H1 (cell line): ENCODE data around the gene S100A16. TPM values are rescaled to one million over a fixed set of nuclear protein-coding genes. Genes with fewer than 3 reads are reported as not detected.
"Not testable (repeated sequence)": the region's sequence is repeated elsewhere in the genome, so short reads cannot be mapped to it uniquely, and the experiment has no call there.

Source experiments
- CTCF ChIA-PET: fragments of 300-600 bp; sonication (Branson Sonifier 250); formaldehyde crosslinking; loops from one replicate; lab custom pipeline; 2021; ENCODE audit not compliant: partially characterized antibody; lab: Charles Lee
- POLR2A ChIA-PET: fragments of 300-600 bp; sonication (Branson Sonifier 250); formaldehyde crosslinking; loops from one replicate; lab custom pipeline; 2021; ENCODE audit warnings: inconsistent platforms; ENCODE audit not compliant: partially characterized antibody; lab: Charles Lee
- DNase-seq, 2 experiments: peaks; one replicate each; pipeline versions ENCODE4 v3.0.0 to v3.0.0-alpha.2; 2010 to 2022; ENCODE audit warnings: low spot score in 2 of 2, low read depth in 1 of 2, mixed read lengths in 1 of 2
- FAIRE-seq: peaks from 2 replicates; lab custom pipeline; 2011; peaks lifted over from hg19 to GRCh38; lab: Jason Lieb, UNC
- H2AFZ ChIP-seq: 2 replicates; pipeline ENCODE4 v1.8.1; 2012; ENCODE audit warnings: low read length, inconsistent platforms
- H2AK5ac ChIP-seq: 2 replicates; pipeline ENCODE4 v1.6.1; 2013; ENCODE audit warnings: low read depth, low read length
- H2BK120ac ChIP-seq: replicated peaks from 2 replicates; pipeline ENCODE3; 2013; ENCODE audit warnings: low read depth, low read length, inconsistent platforms
- H2BK12ac ChIP-seq: 2 replicates; pipeline ENCODE4 v1.6.1; 2013; ENCODE audit warnings: low read depth, low read length
- H2BK15ac ChIP-seq: 2 replicates; pipeline ENCODE4 v1.6.1; 2013; ENCODE audit warnings: low read length
- H2BK20ac ChIP-seq: 2 replicates; pipeline ENCODE4 v1.6.1; 2013; ENCODE audit warnings: low read length
- H2BK5ac ChIP-seq: 2 replicates; pipeline ENCODE4 v1.6.1; 2013; ENCODE audit warnings: low read depth, low read length
- H3K14ac ChIP-seq: 2 replicates; pipeline ENCODE4 v1.6.1; 2013; ENCODE audit warnings: inconsistent platforms; ENCODE audit not compliant: insufficient read length
- H3K18ac ChIP-seq: 2 replicates; pipeline ENCODE4 v1.6.1; 2013; ENCODE audit warnings: low read length; ENCODE audit errors: extremely low read depth
- H3K23ac ChIP-seq: 2 replicates; pipeline ENCODE4 v1.6.1; 2013; ENCODE audit warnings: inconsistent platforms; ENCODE audit not compliant: insufficient read length
- H3K23me2 ChIP-seq: 2 replicates; pipeline ENCODE4 v1.6.1; 2013; ENCODE audit warnings: low read depth, low read length
- H3K27ac ChIP-seq: 2 replicates; pipeline ENCODE4 v1.6.1; 2011; ENCODE audit warnings: low read depth, low read length, inconsistent platforms
- H3K27me3 ChIP-seq, 4 experiments: replicated peaks in 1 of 4; 1 replicate in 1 of 4; 2 replicates in 3 of 4; pipeline versions ENCODE4 v1.6.1 to v1.8.1; 2011 to 2013; ENCODE audit warnings: low read length in 3 of 4, mild to moderate bottlenecking in 3 of 4, inconsistent platforms in 2 of 4, mixed read lengths in 2 of 4, moderate library complexity in 1 of 4; ENCODE audit not compliant: control insufficient read depth in 3 of 4, insufficient read depth in 3 of 4; ENCODE audit errors: extremely low read depth in 1 of 4
- H3K36me3 ChIP-seq, 4 experiments: 2 replicates each; pipeline versions ENCODE4 v1.6.1 to v1.8.1; 2011 to 2013; ENCODE audit warnings: mild to moderate bottlenecking in 4 of 4, low read length in 3 of 4, moderate library complexity in 2 of 4, control low read depth in 1 of 4, inconsistent platforms in 1 of 4; ENCODE audit not compliant: insufficient read depth in 4 of 4, control insufficient read depth in 2 of 4
- H3K4ac ChIP-seq: replicated peaks from 2 replicates; pipeline ENCODE3; 2013; ENCODE audit warnings: low read length, low read depth, mixed read lengths, inconsistent platforms; ENCODE audit not compliant: insufficient read length
- H3K4me1 ChIP-seq, 4 experiments: replicated peaks in 1 of 4; 1 replicate in 1 of 4; 2 replicates in 3 of 4; pipeline versions ENCODE4 v1.6.1 to v1.8.1; 2011 to 2013; ENCODE audit warnings: low read length in 3 of 4, inconsistent platforms in 2 of 4, mixed read lengths in 1 of 4; ENCODE audit not compliant: insufficient read depth in 4 of 4, control insufficient read depth in 3 of 4
- H3K4me2 ChIP-seq, 2 experiments: 2 replicates each; pipeline versions ENCODE4 v1.6.1 to v1.8.1; 2011 to 2013; ENCODE audit warnings: low read depth in 2 of 2, low read length in 2 of 2, control low read depth in 1 of 2, inconsistent platforms in 1 of 2, mild to moderate bottlenecking in 1 of 2; ENCODE audit not compliant: insufficient read depth in 1 of 2
- H3K4me3 ChIP-seq, 4 experiments: fragments of 200-600, 300-600 bp in 1 of 4; sonication (generic), shearing (Covaris generic), sonication (Bioruptor Twin) in 1 of 4; 2 replicates each; pipeline versions ENCODE4 v1.5.1 to v1.8.1; 2011 to 2016; ENCODE audit warnings: low read length in 4 of 4, low read depth in 3 of 4, control low read depth in 2 of 4, inconsistent platforms in 2 of 4, mild to moderate bottlenecking in 2 of 4, mixed read lengths in 1 of 4, moderate library complexity in 1 of 4; ENCODE audit not compliant: insufficient read depth in 2 of 4; ENCODE audit errors: extremely low read depth in 1 of 4
- H3K56ac ChIP-seq: replicated peaks from 2 replicates; pipeline ENCODE3; 2013; ENCODE audit warnings: low read depth, mild to moderate bottlenecking, mixed read lengths, low read length, inconsistent platforms; ENCODE audit not compliant: insufficient read length
- H3K79me1 ChIP-seq: 2 replicates; pipeline ENCODE4 v1.6.1; 2013; ENCODE audit warnings: low read depth, low read length, control low read depth
- H3K79me2 ChIP-seq, 2 experiments: 2 replicates each; pipeline versions ENCODE4 v1.6.1 to v1.8.1; 2012 to 2013; ENCODE audit warnings: low read length in 2 of 2, mild to moderate bottlenecking in 2 of 2, inconsistent platforms in 1 of 2; ENCODE audit not compliant: insufficient read depth in 2 of 2, control insufficient read depth in 1 of 2
- H3K9ac ChIP-seq, 4 experiments: replicated peaks in 1 of 4; 1 replicate in 1 of 4; 2 replicates in 3 of 4; pipeline versions ENCODE4 v1.6.1 to v1.8.1; 2011 to 2013; ENCODE audit warnings: low read depth in 3 of 4, low read length in 3 of 4, control low read depth in 2 of 4, mild to moderate bottlenecking in 2 of 4, moderate library complexity in 2 of 4, inconsistent platforms in 1 of 4; ENCODE audit errors: extremely low read depth in 1 of 4
- H3K9me3 ChIP-seq, 2 experiments: 2 replicates each; pipeline versions ENCODE4 v1.6.1 to v1.8.1; 2012 to 2013; ENCODE audit warnings: mild to moderate bottlenecking in 2 of 2, moderate library complexity in 2 of 2, control low read depth in 1 of 2, inconsistent platforms in 1 of 2, low read depth in 1 of 2, low read length in 1 of 2, mixed read lengths in 1 of 2; ENCODE audit not compliant: insufficient read depth in 2 of 2
- H4K20me1 ChIP-seq, 2 experiments: replicated peaks in 1 of 2; 2 replicates each; pipeline versions ENCODE3 to v1.8.1; 2011 to 2013; ENCODE audit warnings: inconsistent platforms in 2 of 2, low read length in 2 of 2, mild to moderate bottlenecking in 1 of 2; ENCODE audit not compliant: insufficient read depth in 2 of 2, control insufficient read depth in 1 of 2
- H4K5ac ChIP-seq: 2 replicates; pipeline ENCODE4 v1.6.1; 2013; ENCODE audit warnings: low read length, low read depth, mixed read lengths, inconsistent platforms; ENCODE audit not compliant: insufficient read length
- H4K8ac ChIP-seq: 2 replicates; pipeline ENCODE4 v1.8.0; 2013; ENCODE audit warnings: mild to moderate bottlenecking, moderate library complexity, low read length, inconsistent platforms; ENCODE audit not compliant: insufficient read depth; ENCODE audit errors: extremely low read depth
- H4K91ac ChIP-seq: replicated peaks from 2 replicates; pipeline ENCODE3; 2013; ENCODE audit warnings: low read length, mixed read lengths, inconsistent platforms; ENCODE audit not compliant: insufficient read length
- WGBS, 2 experiments: shearing (Covaris generic) in 1 of 2; methylation state at CpG; one replicate each; pipeline versions ENCODE4 v1.1.6 to v1.1.7; 2013 to 2015; ENCODE audit warnings: low lambda C conversion rate in 2 of 2, mixed read lengths in 2 of 2, inconsistent platforms in 1 of 2, low coverage in 1 of 2, missing lambda C conversion rate in 1 of 2; ENCODE audit not compliant: insufficient replicate concordance in 2 of 2, insufficient coverage in 1 of 2, insufficient read length in 1 of 2; ENCODE audit errors: extremely low coverage in 1 of 2, missing lambda C conversion rate in 1 of 2; 5-methylcytosine and 5-hydroxymethylcytosine counted together
- polyA plus RNA-seq, 7 experiments: library from polyadenylated mRNA; depleted of rRNA in 3 of 7; stranded (reverse) in 5 of 7; unstranded in 2 of 7; fragments of >200 nt in 5 of 7; fragments of 200-250 nt in 2 of 7; gene quantifications; 1 replicate in 5 of 7; 2 replicates in 1 of 7; 4 replicates in 1 of 7; pipeline versions ENCODE4 v1.2.1 to v1.2.3, GENCODE V29; 2011 to 2013; ENCODE audit warnings: missing spikeins in 2 of 7, mixed read lengths in 2 of 7
- total RNA-seq: library from RNA; stranded (reverse); fragmentation: NEBNext Ultra II Directional; extraction: Animal tissue kit (Norgen Biotek cat#: 25700); gene quantifications from 2 replicates; pipeline ENCODE4 v1.2.1, GENCODE V29; 2021

Gene S100A16
- total and polyA plus RNA-seq, 2 of the 8 experiments (the other 6 are each of a cell fraction or from before 2014, with no cell fraction given) = 14.9 to 61.4 TPM

- H3K4ac ChIP-seq, H4K20me1 ChIP-seq, H3K56ac ChIP-seq, H3K27ac ChIP-seq, H3K4me1 ChIP-seq, H3K9me3 ChIP-seq, H2BK5ac ChIP-seq, H2AK5ac ChIP-seq, DNase-seq, H3K9ac ChIP-seq, H3K79me2 ChIP-seq, H3K27me3 ChIP-seq, H2AFZ ChIP-seq, H4K5ac ChIP-seq, H3K23ac ChIP-seq, H3K14ac ChIP-seq, H4K91ac ChIP-seq, CTCF ChIA-PET, H2BK120ac ChIP-seq, H2BK20ac ChIP-seq, H4K8ac ChIP-seq, H3K4me2 ChIP-seq, H3K79me1 ChIP-seq, H2BK12ac ChIP-seq, H3K4me3 ChIP-seq, H3K36me3 ChIP-seq, H2BK15ac ChIP-seq, H3K23me2 ChIP-seq, H3K18ac ChIP-seq, FAIRE-seq: not testable (repeated sequence)
- POLR2A ChIA-PET = interaction anchor here (0.6 to 1.3 kb wide), 4 partner anchors 9 to 1382 kb away, joined by 3 to 4 read pairs (median 3); no protein-coding TSS in a partner anchor
- WGBS, 2 experiments = 96% methylated on average over 10 of the region's 10 CpGs; no CpG with 5 or more reads in 1 of the 2 experiments
Observed at GRCh38 chr1:153588033-153588432, 24.9 kb downstream of the S100A16 start.
